ENCODE measurements around the gene THAP12.

The THAP12 gene

DNA sequence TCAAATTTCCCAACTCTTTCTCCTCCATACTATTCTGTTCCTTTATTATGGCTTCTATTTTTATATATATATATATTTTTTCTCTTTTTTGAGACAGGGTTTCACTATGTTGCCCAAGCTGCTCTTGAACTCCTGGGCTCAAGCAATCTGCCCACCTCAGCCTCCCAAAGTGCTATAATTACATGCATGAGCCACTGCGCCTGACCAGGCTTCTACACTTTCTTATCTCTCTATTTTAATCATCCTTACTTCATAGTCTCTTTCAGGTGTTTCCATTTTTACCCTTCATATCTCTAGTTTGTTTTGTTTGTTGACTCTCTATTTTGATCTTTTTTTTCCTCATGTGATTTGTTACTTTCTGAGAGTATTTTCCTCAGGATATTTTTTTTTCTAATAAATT is 20.0 kb upstream of the THAP12 start:
- no peak for DNase-seq
- H3K27ac ChIP-seq (ENCODE audit: insufficient read depth, low read length, poor library complexity, severe bottlenecking), result no peak overlapping the region
- H3K4me3 ChIP-seq (ENCODE audit: insufficient read depth, low read depth, low read length, poor library complexity, severe bottlenecking), result no peak overlapping the region
- H3K36me3 ChIP-seq (ENCODE audit: control insufficient read depth, insufficient read depth, low read length), result no peaks in the 10 kb centered on the region
- H3K27me3 ChIP-seq (replicated peaks; ENCODE audit: control insufficient read depth, insufficient read depth, low read length, poor library complexity, severe bottlenecking), result no peaks in the 10 kb centered on the region
- H3K9me3 ChIP-seq (ENCODE audit: control insufficient read depth, low read length), result no peaks in the 10 kb centered on the region
- H3K4me1 ChIP-seq (ENCODE audit: control insufficient read depth, insufficient read depth, low read length, poor library complexity, severe bottlenecking), result no peaks in the 10 kb centered on the region

- Histone ChIP-seq H3K27me3 (replicated peaks; ENCODE audit: control insufficient read depth, insufficient read depth, low read length, poor library complexity, severe bottlenecking) (no peaks in the 10 kb centered on the region), H3K36me3 (ENCODE audit: control insufficient read depth, insufficient read depth, low read length) (no peaks in the 10 kb centered on the region), H3K4me1 (ENCODE audit: control insufficient read depth, insufficient read depth, low read length, poor library complexity, severe bottlenecking) (no peaks in the 10 kb centered on the region), H3K9me3 (ENCODE audit: control insufficient read depth, low read length) (no peaks in the 10 kb centered on the region), H3K4me3 (ENCODE audit: insufficient read depth, low read depth, low read length, poor library complexity, severe bottlenecking) (no peak overlapping the region), H3K27ac (ENCODE audit: insufficient read depth, low read length, poor library complexity, severe bottlenecking) (no peak overlapping the region)
- no peak for DNase-seq
Observed at GRCh38 chr11:76397383-76397782, 16.5 kb upstream of the THAP12 start.

DNA sequence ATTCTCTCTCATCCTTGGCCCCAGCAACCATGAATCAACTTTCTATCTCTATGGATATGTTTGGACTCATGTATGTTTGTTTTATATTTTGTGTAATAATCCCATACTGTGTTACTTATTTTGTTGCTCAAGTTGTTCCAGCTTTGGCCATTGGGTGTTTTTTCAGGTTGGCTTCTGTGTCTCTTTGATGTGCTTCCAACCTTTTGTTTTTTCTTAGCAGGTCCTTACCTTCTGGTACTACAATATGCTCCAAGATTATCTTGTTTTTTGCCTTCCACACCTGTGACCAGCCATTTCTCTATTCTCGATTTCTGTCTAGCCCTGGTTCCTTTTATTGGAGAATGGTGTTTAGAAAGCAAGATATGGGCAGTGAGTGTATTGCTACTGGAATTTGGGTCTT is 14.4 kb upstream of the THAP12 start:
- no peaks in the 10 kb centered on the region for H3K4me1 ChIP-seq (ENCODE audit: control insufficient read depth, insufficient read depth, low read length, poor library complexity, severe bottlenecking)
- H3K4me3 ChIP-seq (ENCODE audit: insufficient read depth, low read depth, low read length, poor library complexity, severe bottlenecking), result no peak overlapping the region
- no peaks in the 10 kb centered on the region for H3K9me3 ChIP-seq (ENCODE audit: control insufficient read depth, low read length)
- no peak for DNase-seq
- no peaks in the 10 kb centered on the region for H3K36me3 ChIP-seq (ENCODE audit: control insufficient read depth, insufficient read depth, low read length)
- no peaks in the 10 kb centered on the region for H3K27me3 ChIP-seq (replicated peaks; ENCODE audit: control insufficient read depth, insufficient read depth, low read length, poor library complexity, severe bottlenecking)
- H3K27ac ChIP-seq (ENCODE audit: insufficient read depth, low read length, poor library complexity, severe bottlenecking), result no peak overlapping the region

DNA sequence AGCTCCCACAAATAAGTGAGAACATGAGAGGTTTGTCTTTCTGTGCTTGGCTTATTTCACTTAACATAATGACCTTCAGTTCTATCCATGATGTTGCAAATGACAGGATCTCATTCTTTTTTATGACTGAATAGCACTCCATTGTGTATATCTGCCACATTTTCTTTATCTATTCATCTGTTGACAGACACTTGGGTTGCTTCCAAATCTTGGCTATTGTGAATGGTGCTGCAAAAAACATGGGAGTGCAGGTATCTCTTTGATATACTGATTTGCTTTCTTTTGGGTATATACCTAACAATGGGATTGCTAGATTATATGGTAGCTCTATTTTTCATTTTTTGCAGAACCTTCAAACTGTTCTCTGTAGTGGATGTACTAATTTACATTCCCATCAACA is 13.5 kb upstream of the THAP12 start:
- no peaks in the 10 kb centered on the region for H3K27me3 ChIP-seq (replicated peaks; ENCODE audit: control insufficient read depth, insufficient read depth, low read length, poor library complexity, severe bottlenecking)
- no peak overlapping the region for H3K4me3 ChIP-seq (ENCODE audit: insufficient read depth, low read depth, low read length, poor library complexity, severe bottlenecking)
- H3K9me3 ChIP-seq (ENCODE audit: control insufficient read depth, low read length), result no peaks in the 10 kb centered on the region
- no peaks in the 10 kb centered on the region for H3K36me3 ChIP-seq (ENCODE audit: control insufficient read depth, insufficient read depth, low read length)
- no peaks in the 10 kb centered on the region for H3K4me1 ChIP-seq (ENCODE audit: control insufficient read depth, insufficient read depth, low read length, poor library complexity, severe bottlenecking)
- no peak for DNase-seq
- H3K27ac ChIP-seq (ENCODE audit: insufficient read depth, low read length, poor library complexity, severe bottlenecking), result no peak overlapping the region

GRCh38 chr11:76392870-76393269 is 11.9 kb upstream of the THAP12 start:
- Histone ChIP-seq H3K9me3 (ENCODE audit: control insufficient read depth, low read length) (no peaks in the 10 kb centered on the region), H3K27me3 (replicated peaks; ENCODE audit: control insufficient read depth, insufficient read depth, low read length, poor library complexity, severe bottlenecking) (no peaks in the 10 kb centered on the region), H3K36me3 (ENCODE audit: control insufficient read depth, insufficient read depth, low read length) (no peaks in the 10 kb centered on the region), H3K27ac (ENCODE audit: insufficient read depth, low read length, poor library complexity, severe bottlenecking) (no peak overlapping the region), H3K4me3 (ENCODE audit: insufficient read depth, low read depth, low read length, poor library complexity, severe bottlenecking) (no peak overlapping the region), H3K4me1 (ENCODE audit: control insufficient read depth, insufficient read depth, low read length, poor library complexity, severe bottlenecking) (no peaks in the 10 kb centered on the region)
- DNase-seq, result no peak

GRCh38 chr11:76391811-76392475 is 11.0 kb upstream of the THAP12 start:
- Histone ChIP-seq H3K36me3 (ENCODE audit: control insufficient read depth, insufficient read depth, low read length) (no peaks in the 10 kb centered on the region), H3K4me1 (ENCODE audit: control insufficient read depth, insufficient read depth, low read length, poor library complexity, severe bottlenecking) (no peaks in the 10 kb centered on the region), H3K4me3 (ENCODE audit: insufficient read depth, low read depth, low read length, poor library complexity, severe bottlenecking) (no peak overlapping the region), H3K27me3 (replicated peaks; ENCODE audit: control insufficient read depth, insufficient read depth, low read length, poor library complexity, severe bottlenecking) (no peaks in the 10 kb centered on the region), H3K27ac (ENCODE audit: insufficient read depth, low read length, poor library complexity, severe bottlenecking) (no peak overlapping the region), H3K9me3 (ENCODE audit: control insufficient read depth, low read length) (no peaks in the 10 kb centered on the region)
- DNase-seq, result no peak

DNA sequence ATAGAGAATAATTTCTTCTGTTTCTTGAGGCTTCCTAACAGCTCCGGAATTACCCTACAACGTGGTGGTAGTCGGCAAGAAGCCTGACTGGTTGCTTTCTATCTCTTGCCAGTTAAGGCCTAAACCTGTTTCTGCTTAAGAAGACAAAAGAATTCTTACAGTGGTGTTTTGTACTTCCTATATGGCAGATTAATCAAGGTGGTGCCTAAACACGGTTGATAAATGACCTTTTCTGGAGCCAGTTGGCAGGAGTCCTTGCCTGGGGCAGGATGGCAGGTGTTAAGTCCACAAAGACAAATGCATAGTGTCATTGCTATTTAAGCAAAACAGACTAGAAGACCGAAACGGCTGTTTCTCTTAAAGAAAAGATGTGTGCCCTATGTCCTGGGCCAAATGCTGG is 10.1 kb upstream of the THAP12 start:
- no peak overlapping the region for H3K4me3 ChIP-seq (ENCODE audit: insufficient read depth, low read depth, low read length, poor library complexity, severe bottlenecking)
- H3K27ac ChIP-seq (ENCODE audit: insufficient read depth, low read length, poor library complexity, severe bottlenecking), result no peak overlapping the region
- no peaks in the 10 kb centered on the region for H3K36me3 ChIP-seq (ENCODE audit: control insufficient read depth, insufficient read depth, low read length)
- DNase-seq, result no peak
- no peaks in the 10 kb centered on the region for H3K4me1 ChIP-seq (ENCODE audit: control insufficient read depth, insufficient read depth, low read length, poor library complexity, severe bottlenecking)
- H3K27me3 ChIP-seq (replicated peaks; ENCODE audit: control insufficient read depth, insufficient read depth, low read length, poor library complexity, severe bottlenecking), result no peaks in the 10 kb centered on the region
- no peaks in the 10 kb centered on the region for H3K9me3 ChIP-seq (ENCODE audit: control insufficient read depth, low read length)

DNA sequence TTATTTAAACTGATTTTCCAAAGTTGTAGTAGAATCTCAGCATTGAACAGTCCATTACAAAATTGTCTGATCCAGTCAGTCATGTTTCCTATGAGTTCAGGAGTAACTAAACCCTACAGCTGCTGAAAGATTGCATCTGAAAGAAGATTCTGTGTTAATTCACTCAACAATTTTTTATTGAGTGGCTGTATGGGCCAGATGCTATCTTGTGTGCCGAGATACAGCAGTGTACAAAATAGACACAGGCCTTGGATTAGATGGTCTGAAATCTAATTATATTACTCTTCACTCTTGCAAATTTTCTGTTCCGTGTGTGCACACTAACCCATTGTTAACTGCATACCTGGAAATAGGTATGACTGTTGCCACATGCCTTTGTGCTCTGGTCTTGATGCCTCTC is 7.5 kb upstream of the THAP12 start:
- no peak overlapping the region for H3K4me3 ChIP-seq (ENCODE audit: insufficient read depth, low read depth, low read length, poor library complexity, severe bottlenecking)
- no peak for DNase-seq
- no peaks in the 10 kb centered on the region for H3K4me1 ChIP-seq (ENCODE audit: control insufficient read depth, insufficient read depth, low read length, poor library complexity, severe bottlenecking)

GRCh38 chr11:76385903-76386302 is 5.0 kb upstream of the THAP12 start:
- DNase-seq, result no peak
- H3K4me1 ChIP-seq (ENCODE audit: control insufficient read depth, insufficient read depth, low read length, poor library complexity, severe bottlenecking), result no peaks in the 10 kb centered on the region
- H3K27me3 ChIP-seq (replicated peaks; ENCODE audit: control insufficient read depth, insufficient read depth, low read length, poor library complexity, severe bottlenecking), result no peaks in the 10 kb centered on the region
- no peak overlapping the region for H3K27ac ChIP-seq (ENCODE audit: insufficient read depth, low read length, poor library complexity, severe bottlenecking)
- H3K9me3 ChIP-seq (ENCODE audit: control insufficient read depth, low read length), result no peaks in the 10 kb centered on the region
- no peak overlapping the region for H3K4me3 ChIP-seq (ENCODE audit: insufficient read depth, low read depth, low read length, poor library complexity, severe bottlenecking)
- no peaks in the 10 kb centered on the region for H3K36me3 ChIP-seq (ENCODE audit: control insufficient read depth, insufficient read depth, low read length)

More for the DNA sequence above, 7.5 kb upstream of the THAP12 start:
- Histone ChIP-seq H3K27ac (ENCODE audit: insufficient read depth, low read length, poor library complexity, severe bottlenecking) (no peak overlapping the region), H3K9me3 (ENCODE audit: control insufficient read depth, low read length) (no peaks in the 10 kb centered on the region), H3K27me3 (replicated peaks; ENCODE audit: control insufficient read depth, insufficient read depth, low read length, poor library complexity, severe bottlenecking) (no peaks in the 10 kb centered on the region), H3K36me3 (ENCODE audit: control insufficient read depth, insufficient read depth, low read length) (no peaks in the 10 kb centered on the region)

GRCh38 chr11:76382209-76382608 is 1.3 kb upstream of the THAP12 start:
- H3K36me3 ChIP-seq (ENCODE audit: control insufficient read depth, insufficient read depth, low read length), result no peaks in the 10 kb centered on the region
- H3K4me3 ChIP-seq (ENCODE audit: insufficient read depth, low read depth, low read length, poor library complexity, severe bottlenecking), result no peak overlapping the region
- no peaks in the 10 kb centered on the region for H3K27me3 ChIP-seq (replicated peaks; ENCODE audit: control insufficient read depth, insufficient read depth, low read length, poor library complexity, severe bottlenecking)
- H3K27ac ChIP-seq (ENCODE audit: insufficient read depth, low read length, poor library complexity, severe bottlenecking), result no peak overlapping the region
- no peaks in the 10 kb centered on the region for H3K9me3 ChIP-seq (ENCODE audit: control insufficient read depth, low read length)
- H3K4me1 ChIP-seq (ENCODE audit: control insufficient read depth, insufficient read depth, low read length, poor library complexity, severe bottlenecking), result no peaks in the 10 kb centered on the region
- DNase-seq, result no peak
